A673 (cell line): ENCODE data around the gene UPK3A.

ENCODE experiments used
- CTCF ChIP-seq: fragments of 300-800, 200-600 bp; sonication (generic); conservative IDR thresholded peaks from 2 replicates; pipeline ENCODE4 v1.5.1; 2017; ENCODE audit warnings: low read depth, mild to moderate bottlenecking, antibody characterized with exemption, low read length, moderate library complexity, mixed read lengths
- EZH2 ChIP-seq: fragments of 200-600 bp; sonication (generic); IDR thresholded peaks from 2 replicates; pipeline ENCODE4 v1.6.1; 2017; ENCODE audit warnings: borderline replicate concordance, low read depth, mild to moderate bottlenecking, mixed read lengths, antibody characterized with exemption, low read length; ENCODE audit not compliant: poor library complexity, severe bottlenecking

DNA sequence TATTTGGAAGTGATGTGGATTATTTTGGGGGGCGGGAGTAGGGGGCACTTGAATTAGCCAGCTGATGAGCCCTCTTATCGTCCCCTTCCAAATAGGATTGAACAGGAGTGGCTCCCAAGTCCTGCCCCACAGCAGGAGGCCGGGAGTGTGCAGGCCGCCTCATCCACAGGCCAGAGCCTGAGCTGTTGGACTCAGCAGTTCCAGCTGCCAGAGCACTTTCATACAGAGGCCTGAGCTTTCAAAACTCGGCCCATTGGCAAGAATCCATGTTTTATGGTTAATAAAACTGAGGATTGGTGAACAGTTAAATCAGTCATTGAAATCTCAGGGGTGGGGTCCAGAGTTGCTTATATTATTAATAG, 34.6 kb downstream of the UPK3A start:
- no peak for TF ChIP-seq CTCF
- TF ChIP-seq EZH2, result no peak
